Measurements from ENCODE around the gene KSR2. TPM values are rescaled to one million over a fixed set of nuclear protein-coding genes. Genes with fewer than 3 reads are reported as not detected.

KSR2 gene
- total RNA-seq, 1 experiment from 2014 or later, result 1.3 TPM

DNA sequence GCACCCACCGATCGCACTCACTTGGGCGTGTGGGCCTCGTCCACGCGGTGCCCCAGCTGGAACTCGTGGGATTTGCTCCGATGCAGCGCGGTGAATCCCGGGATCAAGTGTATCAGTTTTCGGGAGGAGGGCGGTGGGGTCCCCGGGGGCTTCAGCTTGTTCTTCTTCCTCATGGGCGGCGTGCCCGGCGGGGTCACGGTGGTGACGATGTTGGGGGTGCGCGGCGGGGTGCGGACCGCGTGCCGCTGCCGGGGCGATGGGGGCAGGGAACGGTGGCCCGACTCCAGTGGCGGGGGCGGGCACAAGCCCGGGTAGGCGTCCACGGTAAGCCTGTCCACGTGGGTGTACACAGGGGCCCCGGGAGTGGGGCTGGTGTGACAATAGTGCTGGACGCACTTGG lies 207.8 kb downstream of the KSR2 start:
- H2BK120ac ChIP-seq (ENCODE audit: low read depth, low read length, poor library complexity, severe bottlenecking), result no peak overlapping the region
- no peak overlapping the region for H3K4ac ChIP-seq (ENCODE audit: low read depth, low read length)
- Mint-ChIP-seq H3K9me3 (peaks cover 7% of the 10 kb centered on the region in 2 experiments), H3K27ac (no peak overlapping the region), H3K27me3 (ENCODE audit: low read depth) (no peaks in the 10 kb centered on the region), H3K4me1 (no peaks in the 10 kb centered on the region; a peak in 1 of 4 replicates), H3K36me3 (ENCODE audit: insufficient read depth in 1 of 3, low read depth in 3 of 3) (peaks cover 5 to 7% (median 5%) of the 10 kb centered on the region in 3 experiments; a peak in 4 of 7 replicates), H3K4me3 (no peak overlapping the region)
- no peaks in the 10 kb centered on the region for H3K79me1 ChIP-seq (ENCODE audit: insufficient read depth, low read depth, low read length, poor library complexity, severe bottlenecking)
- H4K5ac ChIP-seq (ENCODE audit: insufficient read length, low read depth, low read length), result no peak overlapping the region
- no peaks in the 10 kb centered on the region for H3K27me3 ChIP-seq (ENCODE audit: insufficient read depth, low read length)
- no CpG with 5 or more reads among the region's 39 CpGs for whole genome bisulfite sequencing (ENCODE audit: extremely low coverage, insufficient read length, low lambda C conversion rate)
- H3T11ph ChIP-seq (ENCODE audit: low read length), result no peak overlapping the region
- no peaks in the 10 kb centered on the region for H3K9me3 ChIP-seq (ENCODE audit: control insufficient read depth, low read depth, low read length)
- H2AFZ ChIP-seq (ENCODE audit: low read length), result no peak overlapping the region
- H2BK15ac ChIP-seq (ENCODE audit: low read depth, low read length), result no peak overlapping the region
- H2AK5ac ChIP-seq (ENCODE audit: insufficient read length, low read length), result no peak overlapping the region
- no peak overlapping the region for H2BK12ac ChIP-seq (ENCODE audit: insufficient read length, low read depth, low read length)
- H3K4me1 ChIP-seq (ENCODE audit: insufficient read depth, low read length), result no peaks in the 10 kb centered on the region
- no peak overlapping the region for H2BK5ac ChIP-seq (ENCODE audit: insufficient read length, low read length)
- H3K56ac ChIP-seq (ENCODE audit: insufficient read length, low read depth, low read length), result no peak overlapping the region
- H4K8ac ChIP-seq (replicated peaks; ENCODE audit: insufficient read length, low read depth, low read length), result no peak overlapping the region
- no peak overlapping the region for H3K14ac ChIP-seq (ENCODE audit: insufficient read depth, low read length)
- H3K23me2 ChIP-seq (ENCODE audit: insufficient read length, low read depth, low read length, poor library complexity, severe bottlenecking), result no peaks in the 10 kb centered on the region
- H3K9ac ChIP-seq (ENCODE audit: extremely low read depth, insufficient read length, low read length), result no peak overlapping the region
- no peak overlapping the region for H4K91ac ChIP-seq (ENCODE audit: insufficient read length, low read depth, low read length)
- H3K4me2 ChIP-seq (ENCODE audit: insufficient read depth, insufficient read length, low read length), result no peak overlapping the region
- H3K23ac ChIP-seq (ENCODE audit: insufficient read length, low read depth, low read length), result no peak overlapping the region
- TF ChIP-seq, protein P1, sequence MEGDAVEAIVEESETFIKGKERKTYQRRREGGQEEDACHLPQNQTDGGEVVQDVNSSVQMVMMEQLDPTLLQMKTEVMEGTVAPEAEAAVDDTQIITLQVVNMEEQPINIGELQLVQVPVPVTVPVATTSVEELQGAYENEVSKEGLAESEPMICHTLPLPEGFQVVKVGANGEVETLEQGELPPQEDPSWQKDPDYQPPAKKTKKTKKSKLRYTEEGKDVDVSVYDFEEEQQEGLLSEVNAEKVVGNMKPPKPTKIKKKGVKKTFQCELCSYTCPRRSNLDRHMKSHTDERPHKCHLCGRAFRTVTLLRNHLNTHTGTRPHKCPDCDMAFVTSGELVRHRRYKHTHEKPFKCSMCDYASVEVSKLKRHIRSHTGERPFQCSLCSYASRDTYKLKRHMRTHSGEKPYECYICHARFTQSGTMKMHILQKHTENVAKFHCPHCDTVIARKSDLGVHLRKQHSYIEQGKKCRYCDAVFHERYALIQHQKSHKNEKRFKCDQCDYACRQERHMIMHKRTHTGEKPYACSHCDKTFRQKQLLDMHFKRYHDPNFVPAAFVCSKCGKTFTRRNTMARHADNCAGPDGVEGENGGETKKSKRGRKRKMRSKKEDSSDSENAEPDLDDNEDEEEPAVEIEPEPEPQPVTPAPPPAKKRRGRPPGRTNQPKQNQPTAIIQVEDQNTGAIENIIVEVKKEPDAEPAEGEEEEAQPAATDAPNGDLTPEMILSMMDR (conservative IDR thresholded peaks at IDR 0.05), result no peak
- no peak overlapping the region for H3K27ac ChIP-seq (ENCODE audit: insufficient read length, low read depth, low read length)
- no peak for DNase-seq
- no peak overlapping the region for H2BK20ac ChIP-seq (ENCODE audit: low read depth, low read length, poor library complexity, severe bottlenecking)
- no peak overlapping the region for H3K18ac ChIP-seq (ENCODE audit: insufficient read length, low read depth, low read length)
- H4K20me1 ChIP-seq (ENCODE audit: control insufficient read depth, insufficient read depth, insufficient read length), result no peaks in the 10 kb centered on the region
- H3K79me2 ChIP-seq (ENCODE audit: insufficient read depth, low read length), result no peaks in the 10 kb centered on the region

All from H9 (cell line).